Stromal cell of bone marrow (primary cell): ENCODE data around the gene TTC1.

Experiments used
- DNase-seq: peaks from one replicate; pipeline ENCODE4 v3.0.0-alpha.2; 2012; ENCODE audit warnings: low read depth

The TTC1 gene

GRCh38 chr5:160087199-160087598, 78.3 kb downstream of the TTC1 start:
- DNase-seq, result no peak

DNA sequence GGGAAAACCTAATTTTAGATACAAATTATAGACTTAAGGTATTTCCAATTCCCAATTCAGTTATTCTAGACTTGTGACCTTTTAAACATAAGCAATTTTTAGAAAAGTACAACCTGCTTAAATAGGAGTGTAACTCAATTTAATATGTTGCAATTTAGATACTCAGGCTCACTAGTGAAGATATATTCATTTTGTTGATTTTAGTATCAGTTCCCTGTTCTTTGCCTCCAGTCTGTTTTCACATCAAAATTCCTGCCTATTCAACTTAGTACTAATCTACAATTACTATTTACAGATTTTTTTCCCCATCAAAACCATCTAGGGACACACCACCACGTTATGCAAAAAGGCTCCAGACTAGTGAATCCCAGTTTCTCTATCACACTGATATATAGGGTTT, 79.9 kb downstream of the TTC1 start:
- no peak for DNase-seq

DNA sequence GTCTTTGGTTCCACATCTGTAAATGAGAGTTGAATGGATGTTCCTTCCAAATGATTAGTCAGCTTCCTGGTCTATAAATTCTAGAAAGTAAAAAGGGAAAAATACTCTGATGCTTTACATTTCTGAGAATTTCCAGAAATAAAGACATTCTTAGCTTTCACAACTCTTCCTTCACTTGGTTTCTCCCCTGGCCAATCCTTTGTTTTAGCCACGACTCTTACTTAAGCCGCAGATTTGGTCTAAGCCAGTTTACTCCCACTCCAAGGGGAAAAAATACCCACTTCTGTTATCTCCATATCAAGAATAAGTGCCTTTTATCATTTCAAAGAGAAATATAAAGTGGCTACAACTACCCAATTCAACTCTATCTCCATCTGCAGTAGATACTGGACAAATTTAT, 80.6 kb downstream of the TTC1 start:
- no peak for DNase-seq

DNA sequence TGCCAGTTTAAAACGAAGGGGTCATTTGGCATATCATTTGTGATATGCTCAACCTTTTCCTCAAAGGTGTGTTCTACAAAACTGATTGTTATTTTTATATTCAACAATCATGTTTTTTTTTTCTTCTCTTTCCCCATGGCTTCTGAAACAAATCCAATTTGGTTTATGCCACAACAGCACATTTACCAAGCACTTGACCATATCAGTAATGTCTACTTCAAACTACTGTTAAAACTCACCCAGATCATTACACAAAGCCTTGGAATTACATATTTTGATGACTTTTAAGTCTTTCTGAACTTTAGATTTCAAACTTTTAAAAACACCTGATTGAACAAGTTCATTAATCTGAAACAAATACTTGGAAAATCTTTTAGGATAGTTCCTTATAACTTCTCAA, 81.1 kb downstream of the TTC1 start:
- no peak for DNase-seq

DNA sequence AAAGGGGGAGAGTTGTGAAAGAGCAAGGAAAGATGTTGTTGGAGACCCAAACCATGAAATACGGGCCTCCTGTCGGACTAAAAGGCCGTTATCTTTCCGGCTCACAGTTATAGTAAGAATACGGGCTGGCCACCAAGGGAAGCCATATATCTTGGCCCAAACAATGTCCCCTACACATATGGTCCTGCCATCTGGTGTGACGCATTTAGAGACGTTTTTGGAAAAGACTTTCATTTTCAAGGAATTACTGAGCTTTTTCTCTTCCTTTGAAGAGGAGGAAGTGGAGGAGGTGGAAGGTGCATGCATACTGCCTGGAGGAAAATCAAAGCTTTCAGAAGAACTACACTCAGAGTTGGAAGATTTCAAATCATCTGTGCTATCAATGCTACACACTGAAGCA, 83.6 kb downstream of the TTC1 start:
- no peak for DNase-seq

GRCh38 chr5:160092960-160093707, 84.2 kb downstream of the TTC1 start:
- DNase-seq, result no peak

DNA sequence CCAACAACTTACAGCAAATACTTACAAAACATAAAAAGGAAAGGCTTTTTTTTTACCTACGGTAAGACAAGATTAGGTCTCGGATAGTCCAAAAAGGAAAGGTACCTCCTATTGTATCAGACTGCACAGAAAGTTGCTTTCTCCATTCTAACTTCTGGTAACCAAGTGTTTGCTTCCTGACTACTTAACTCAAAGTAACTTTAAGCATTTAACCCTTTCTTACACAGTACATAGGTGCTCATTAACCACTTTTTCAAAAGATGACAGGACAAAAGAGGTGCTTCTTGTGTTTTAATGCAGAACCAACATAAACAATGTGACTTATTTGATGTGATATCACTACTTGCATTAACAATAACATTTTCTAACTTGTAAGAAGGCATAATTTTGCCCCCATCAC, 87.2 kb downstream of the TTC1 start:
- DNase-seq, result no peak

DNA sequence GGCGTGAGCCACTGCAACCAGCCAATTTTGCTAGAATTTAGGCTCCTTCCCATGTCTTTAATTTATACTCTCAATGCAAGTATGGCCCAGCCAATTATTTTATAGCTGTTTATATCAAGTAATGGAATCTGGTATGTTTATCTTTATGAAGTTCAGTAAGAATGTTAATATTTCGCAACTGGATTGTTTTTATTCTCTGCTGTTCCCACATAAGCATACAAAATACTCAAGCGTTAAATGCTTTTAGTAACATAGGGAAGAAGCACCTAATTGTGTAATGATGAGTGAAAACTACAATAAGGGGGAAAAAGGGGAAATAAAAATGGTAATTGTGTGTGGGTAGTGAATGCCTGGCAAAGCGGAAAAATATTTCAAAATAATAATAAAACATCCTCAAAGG, 89.1 kb downstream of the TTC1 start:
- no peak for DNase-seq

- DNase-seq, result no peak
These were observed 96.9 kb downstream of the TTC1 start for GRCh38 chr5:160105686-160106360.

DNA sequence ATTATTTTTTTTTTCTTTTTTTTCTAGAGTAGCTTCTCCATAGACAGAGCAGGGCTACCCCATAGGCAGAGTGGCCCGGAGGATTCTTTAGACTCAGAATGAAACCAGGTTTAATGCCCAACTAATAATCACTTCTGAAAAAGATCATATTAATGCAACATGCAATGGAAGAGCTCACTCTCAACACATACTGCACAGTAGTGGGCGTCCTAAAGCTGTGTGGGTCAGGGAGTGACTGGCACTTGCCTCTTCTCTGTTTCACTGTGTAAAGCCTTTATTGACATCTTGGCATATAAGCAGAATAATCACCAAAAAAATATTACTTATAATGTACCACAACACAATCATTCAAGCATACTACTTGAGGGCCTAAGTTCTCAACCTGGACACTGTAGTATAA, 99.2 kb downstream of the TTC1 start:
- no peak for DNase-seq
